Neural cell (in vitro differentiated cells): ENCODE data around the gene WIPF3. TPM values are rescaled to one million over a fixed set of nuclear protein-coding genes. Genes with fewer than 3 reads are reported as not detected.

Experiments
- H2AFZ ChIP-seq: fragments of 200-600, 300-800 bp; sonication (generic), shearing (Covaris generic); 2 replicates; pipeline ENCODE4 v1.6.0; 2014; ENCODE audit warnings: low read depth, mild to moderate bottlenecking, antibody characterized with exemption, low read length, moderate library complexity
- H3F3A ChIP-seq: fragments of 200-600 bp; shearing (Covaris generic); 2 replicates; pipeline ENCODE4 v1.6.1; 2016; ENCODE audit warnings: mild to moderate bottlenecking, moderate library complexity, mixed read lengths, antibody characterized with exemption, low read length; ENCODE audit not compliant: insufficient read depth, poor library complexity, severe bottlenecking
- H3K27ac ChIP-seq: fragments of 200-600, 300-800 bp; sonication (generic), shearing (Covaris generic); 2 replicates; pipeline ENCODE4 v1.5.1; 2014; ENCODE audit warnings: mild to moderate bottlenecking, low read length, moderate library complexity
- H3K27me3 ChIP-seq: fragments of 300-800, 200-600 bp; sonication (generic), shearing (Covaris generic); 2 replicates; pipeline ENCODE4 v1.6.0; 2014; ENCODE audit warnings: mild to moderate bottlenecking, low read depth, low read length, moderate library complexity; ENCODE audit not compliant: insufficient read depth
- H3K36me3 ChIP-seq: fragments of 300-800, 200-600 bp; sonication (generic), shearing (Covaris generic); 2 replicates; pipeline ENCODE4 v1.5.1; 2014; ENCODE audit warnings: mild to moderate bottlenecking, antibody characterized with exemption, low read length, moderate library complexity; ENCODE audit not compliant: insufficient read depth
- H3K4me2 ChIP-seq: fragments of 300-800, 200-600 bp; sonication (generic), shearing (Covaris generic); 2 replicates; pipeline ENCODE4 v1.6.0; 2014; ENCODE audit warnings: mild to moderate bottlenecking, low read length
- H3K4me3 ChIP-seq: fragments of 300-800, 200-600 bp; sonication (generic), shearing (Covaris generic); 2 replicates; pipeline ENCODE4 v1.5.1; 2014; ENCODE audit warnings: mild to moderate bottlenecking, low read length, moderate library complexity
- H3K79me2 ChIP-seq: fragments of 200-600 bp; shearing (Covaris generic); replicated peaks from 2 replicates; pipeline ENCODE4 v1.6.0; 2014; ENCODE audit warnings: mild to moderate bottlenecking, low read length, moderate library complexity; ENCODE audit not compliant: insufficient read depth
- H3K9ac ChIP-seq: fragments of 300-800, 200-600 bp; sonication (generic), shearing (Covaris generic); 2 replicates; pipeline ENCODE4 v1.6.1; 2016; ENCODE audit warnings: mild to moderate bottlenecking, low read length, mixed read lengths
- H3K9me2 ChIP-seq: fragments of 200-600 bp; shearing (Covaris generic); 2 replicates; pipeline ENCODE4 v1.6.1; 2016; ENCODE audit warnings: mild to moderate bottlenecking, low read length, mixed read lengths; ENCODE audit not compliant: insufficient read depth
- H3K9me3 ChIP-seq: fragments of 200-600, 300-800 bp; sonication (generic), shearing (Covaris generic); 2 replicates; pipeline ENCODE4 v1.6.1; 2016; ENCODE audit warnings: mild to moderate bottlenecking, mixed run types, low read length, moderate library complexity, mixed read lengths
- H4K20me1 ChIP-seq: fragments of 200-600 bp; shearing (Covaris generic); 2 replicates; pipeline ENCODE4 v1.6.1; 2016; ENCODE audit warnings: mild to moderate bottlenecking, mixed run types; ENCODE audit not compliant: insufficient read depth
- CTCF ChIP-seq: fragments of 450-650 bp; IDR thresholded peaks from 2 replicates; pipeline ENCODE4 v1.5.1; 2014; ENCODE audit warnings: antibody characterized with exemption, mild to moderate bottlenecking, moderate library complexity; ENCODE audit not compliant: poor library complexity, severe bottlenecking
- EP300 ChIP-seq: fragments of 450-650 bp; conservative IDR thresholded peaks from 2 replicates; pipeline ENCODE4 v1.6.1; 2014; ENCODE audit warnings: antibody characterized with exemption, mild to moderate bottlenecking, moderate library complexity; ENCODE audit not compliant: poor library complexity, severe bottlenecking
- EZH2 ChIP-seq: fragments of 200-600, 300-800 bp; shearing (Covaris generic), sonication (generic); IDR thresholded peaks from 2 replicates; pipeline ENCODE4 v1.6.1; 2014; ENCODE audit warnings: antibody characterized with exemption, low read length, borderline replicate concordance, mild to moderate bottlenecking; ENCODE audit not compliant: insufficient read depth, poor library complexity, severe bottlenecking
- MXI1 ChIP-seq: fragments of 450-650 bp; conservative IDR thresholded peaks from 2 replicates; pipeline ENCODE4 v1.6.1; 2014; ENCODE audit warnings: antibody characterized with exemption, mild to moderate bottlenecking; ENCODE audit not compliant: poor library complexity, severe bottlenecking
- POLR2AphosphoS5 ChIP-seq: IDR thresholded peaks from 2 replicates; pipeline ENCODE4 v1.6.1; 2012
- RAD21 ChIP-seq: fragments of 450-650 bp; conservative IDR thresholded peaks from 2 replicates; pipeline ENCODE4 v1.6.1; 2014; ENCODE audit warnings: antibody characterized with exemption, mild to moderate bottlenecking, moderate library complexity
- REST ChIP-seq: IDR thresholded peaks from 2 replicates; pipeline ENCODE4 v1.6.1; 2012; ENCODE audit warnings: borderline replicate concordance
- SMC3 ChIP-seq: fragments of 450-650 bp; conservative IDR thresholded peaks from 2 replicates; pipeline ENCODE4 v1.6.1; 2014; ENCODE audit warnings: antibody characterized with exemption, mild to moderate bottlenecking, moderate library complexity; ENCODE audit not compliant: poor library complexity
- TAF1 ChIP-seq: IDR thresholded peaks from 2 replicates; pipeline ENCODE4 v1.6.1; 2012; ENCODE audit warnings: low read depth
- polyA plus RNA-seq: library from polyadenylated mRNA; depleted of rRNA; stranded (reverse); fragments of >200 nt; gene quantifications from 2 replicates; pipeline ENCODE4 v1.2.3, GENCODE V29; 2014

WIPF3 gene
- polyA plus RNA-seq, 1 donor from 2014 or later: 3.8 TPM

- H4K20me1 ChIP-seq: no peaks in the 10 kb centered on the region
- TF ChIP-seq RAD21 (no peak), TAF1 (no peak), SMC3 (no peak), CTCF (no peak), EZH2 (no peak), EP300 (no peak), REST (no peak), MXI1 (no peak), POLR2AphosphoS5 (no peak)
- H3K9ac ChIP-seq: no peak overlapping the region
- no peaks in the 10 kb centered on the region for H3K79me2 ChIP-seq
- H3K4me3 ChIP-seq: no peak overlapping the region
- H3K27ac ChIP-seq: no peak overlapping the region
- no peaks in the 10 kb centered on the region for H3F3A ChIP-seq
- no peak overlapping the region for H2AFZ ChIP-seq
- H3K9me2 ChIP-seq: no peaks in the 10 kb centered on the region
- H3K36me3 ChIP-seq: peaks cover 24% of the 10 kb centered on the region
- H3K27me3 ChIP-seq: no peaks in the 10 kb centered on the region
- no peak overlapping the region for H3K4me2 ChIP-seq
- no peaks in the 10 kb centered on the region for H3K9me3 ChIP-seq
These were observed 142.3 kb downstream of the WIPF3 start for GRCh38 chr7:29948587-29948986.

- no peaks in the 10 kb centered on the region for H3K9me3 ChIP-seq
- H4K20me1 ChIP-seq: no peaks in the 10 kb centered on the region
- no peaks in the 10 kb centered on the region for H3K27me3 ChIP-seq
- no peaks in the 10 kb centered on the region for H3F3A ChIP-seq
- H3K79me2 ChIP-seq: no peaks in the 10 kb centered on the region
- no peak overlapping the region for H3K4me2 ChIP-seq
- H3K9me2 ChIP-seq: no peaks in the 10 kb centered on the region
- H3K9ac ChIP-seq: no peak overlapping the region
- H3K27ac ChIP-seq: no peak overlapping the region
- H2AFZ ChIP-seq: no peak overlapping the region
- TF ChIP-seq CTCF (no peak), POLR2AphosphoS5 (no peak), SMC3 (no peak), EP300 (no peak)
- peaks cover 16% of the 10 kb centered on the region for H3K36me3 ChIP-seq
- H3K4me3 ChIP-seq: no peak overlapping the region
These were observed 144.2 kb downstream of the WIPF3 start for GRCh38 chr7:29950480-29950879.
